Uterus (tissue), 2 donors: ENCODE measurements around the gene EOLA1.
"Not testable (repeated sequence)": the region's sequence is repeated elsewhere in the genome, so short reads cannot be mapped to it uniquely, and the experiment has no call there.

Experiments
- CTCF ChIP-seq, 4 experiments: fragments of 200-600 bp in 2 of 4; fragments of 450-650 bp in 2 of 4; sonication (generic) in 2 of 4; IDR thresholded peaks; one replicate each; pipeline ENCODE4 v1.5.1; 2016 to 2019; ENCODE audit warnings: antibody characterized with exemption in 4 of 4, mild to moderate bottlenecking in 2 of 4, moderate library complexity in 1 of 4
- POLR2A ChIP-seq, 2 donors: fragments of 450-650 bp; IDR thresholded peaks; one replicate each; pipeline ENCODE4 v1.6.1; 2016; ENCODE audit warnings: antibody characterized with exemption in 2 of 2, mild to moderate bottlenecking in 1 of 2, moderate library complexity in 1 of 2

- TF ChIP-seq CTCF, POLR2A (IDR thresholded peaks at IDR 0.05): not testable (repeated sequence)
Measured at GRCh38 chrX:149525903-149526302, 14.9 kb upstream of the EOLA1 start.
